GM13976 (cell line): Measurements from ENCODE around the gene RNU1-1.
"Not testable (repeated sequence)": the region's sequence is repeated elsewhere in the genome, so short reads cannot be mapped to it uniquely, and the experiment has no call there.

Source experiments
- DNase-seq: peaks from one replicate; pipeline ENCODE4 v3.0.0; 2012; ENCODE audit warnings: low spot score
- in situ Hi-C: fragments of 300-500 bp; cut with MboI; formaldehyde crosslinking; loops from one replicate; pipeline ENCODE4 v1.12.0; 2022; ENCODE audit warnings: low sequenced_read_pairs, mixed read lengths, inconsistent platforms; ENCODE audit not compliant: unreplicated experiment

Gene RNU1-1

GRCh38 chr1:16514107-16515055, at the start of gene RNU1-1:
RNU1-1 (minus strand) TSS chr1:16514285.
- DNase-seq, in situ Hi-C loops: not testable (repeated sequence)

GRCh38 chr1:16561035-16561434, 47.0 kb upstream of the RNU1-1 start:
- in situ Hi-C loops, DNase-seq: not testable (repeated sequence)

GRCh38 chr1:16560498-16560897, 46.4 kb upstream of the RNU1-1 start:
- not testable (repeated sequence) for DNase-seq

GRCh38 chr1:16559688-16560087, 45.6 kb upstream of the RNU1-1 start:
- DNase-seq, in situ Hi-C loops: not testable (repeated sequence)

More at GRCh38 chr1:16560498-16560897, 46.4 kb upstream of the RNU1-1 start:
- in situ Hi-C loops: not testable (repeated sequence)

GRCh38 chr1:16557034-16557433, 42.9 kb upstream of the RNU1-1 start:
- in situ Hi-C loops, DNase-seq: not testable (repeated sequence)

GRCh38 chr1:16553244-16553643, 39.2 kb upstream of the RNU1-1 start:
- DNase-seq, in situ Hi-C loops: not testable (repeated sequence)

- in situ Hi-C loops, DNase-seq: not testable (repeated sequence)
These were observed 36.3 kb upstream of the RNU1-1 start for GRCh38 chr1:16550212-16550918.

GRCh38 chr1:16549545-16549944, 35.5 kb upstream of the RNU1-1 start:
- not testable (repeated sequence) for DNase-seq
- in situ Hi-C loops: loop anchor here (10.0 kb wide), 1 partner anchor 55 kb away; no protein-coding TSS in a partner anchor

- in situ Hi-C loops: loop anchor here (10.0 kb wide), 1 partner anchor 57 kb away; no protein-coding TSS in a partner anchor
These were observed 33.6 kb upstream of the RNU1-1 start for GRCh38 chr1:16547502-16548241.

GRCh38 chr1:16545682-16546095, 31.6 kb upstream of the RNU1-1 start:
- peak; percentile 9 for DNase-seq
- in situ Hi-C loops: loop anchor here (10.0 kb wide), 1 partner anchor 59 kb away; no protein-coding TSS in a partner anchor

More at GRCh38 chr1:16547502-16548241, 33.6 kb upstream of the RNU1-1 start:
- not testable (repeated sequence) for DNase-seq

GRCh38 chr1:16540421-16540893, 26.4 kb upstream of the RNU1-1 start:
- DNase-seq: not testable (repeated sequence)
- in situ Hi-C loops: loop anchor here (10.0 kb wide), 1 partner anchor 64 kb away; no protein-coding TSS in a partner anchor

GRCh38 chr1:16537528-16537927, 23.4 kb upstream of the RNU1-1 start:
- DNase-seq, in situ Hi-C loops: not testable (repeated sequence)

GRCh38 chr1:16536796-16537195, 22.7 kb upstream of the RNU1-1 start:
- in situ Hi-C loops, DNase-seq: not testable (repeated sequence)

GRCh38 chr1:16535898-16536297, 21.8 kb upstream of the RNU1-1 start:
- DNase-seq, in situ Hi-C loops: not testable (repeated sequence)

GRCh38 chr1:16535487-16535886, 21.4 kb upstream of the RNU1-1 start:
- DNase-seq, in situ Hi-C loops: not testable (repeated sequence)

GRCh38 chr1:16534829-16535456, 20.9 kb upstream of the RNU1-1 start:
- DNase-seq, in situ Hi-C loops: not testable (repeated sequence)

- in situ Hi-C loops: not testable (repeated sequence)
These were observed 20.2 kb upstream of the RNU1-1 start for GRCh38 chr1:16534239-16534828.

More at GRCh38 chr1:16534239-16534828, 20.2 kb upstream of the RNU1-1 start:
- DNase-seq: not testable (repeated sequence)
